Bladder microvascular endothelial cell (primary cell): ENCODE measurements around the gene FAM3C. TPM values are rescaled to one million over a fixed set of nuclear protein-coding genes. Genes with fewer than 3 reads are reported as not detected.

Source experiments
- total RNA-seq: library from RNA; depleted of rRNA; stranded (reverse); fragments of >200 nt; gene quantifications from 2 replicates; pipeline ENCODE4 v1.2.3, GENCODE V29; 2014

The FAM3C gene
- 26.2 and 63.9 TPM in 2 replicates for total RNA-seq

GRCh38 chr7:121395961-121396757, at the start of gene FAM3C:
FAM3C (minus strand) TSS chr7:121396308; CDS start chr7:121382969, 13,339 bp downstream.

GRCh38 chr7:121328508-121329190, 67.5 kb downstream of the FAM3C start, which contains the start of gene WNT16:
WNT16 (plus strand) TSS chr7:121329000; CDS start chr7:121329293, 293 bp downstream.

Other genes starting within 250 kb of the FAM3C start
- not detected in 2 replicates for gene WNT16, start 67.3 kb downstream of the FAM3C start, total RNA-seq